DOHH2 (cell line): ENCODE results near the gene FCGBP.

Source experiments
- H3F3A ChIP-seq: fragments of 200-600 bp; sonication (generic), shearing (Covaris generic); 2 replicates; pipeline ENCODE4 v1.6.0; 2016; ENCODE audit warnings: antibody characterized with exemption, mild to moderate bottlenecking; ENCODE audit not compliant: control insufficient read depth, insufficient read depth
- H3K27ac ChIP-seq: fragments of 200-600 bp; sonication (generic); 2 replicates; pipeline ENCODE4 v1.5.1; 2014; ENCODE audit warnings: low read depth, mild to moderate bottlenecking, low read length, moderate library complexity
- H3K27me3 ChIP-seq: fragments of 200-600 bp; sonication (generic); 2 replicates; pipeline ENCODE4 v1.6.1; 2014; ENCODE audit warnings: mild to moderate bottlenecking, low read length, mixed read lengths; ENCODE audit not compliant: control insufficient read depth
- H3K36me3 ChIP-seq: fragments of 200-600 bp; sonication (generic); 2 replicates; pipeline ENCODE4 v1.6.1; 2014; ENCODE audit warnings: mild to moderate bottlenecking, low read length, moderate library complexity, mixed read lengths; ENCODE audit not compliant: control insufficient read depth
- H3K4me1 ChIP-seq: fragments of 200-600 bp; sonication (generic); 2 replicates; pipeline ENCODE4 v1.6.1; 2014; ENCODE audit warnings: mild to moderate bottlenecking, low read length, mixed read lengths; ENCODE audit not compliant: control insufficient read depth
- H3K4me2 ChIP-seq: fragments of 200-600 bp; sonication (generic); 2 replicates; pipeline ENCODE4 v1.6.0; 2014; ENCODE audit warnings: mild to moderate bottlenecking, low read length, moderate library complexity
- H3K4me3 ChIP-seq: fragments of 200-600 bp; sonication (generic); 2 replicates; pipeline ENCODE4 v1.5.1; 2014; ENCODE audit warnings: mild to moderate bottlenecking, low read length, mixed read lengths
- H3K79me2 ChIP-seq: fragments of 200-600 bp; sonication (generic); 2 replicates; pipeline ENCODE4 v1.6.1; 2014; ENCODE audit warnings: mild to moderate bottlenecking, low read length, mixed read lengths; ENCODE audit not compliant: control insufficient read depth
- H3K9me2 ChIP-seq: fragments of 200-600 bp; sonication (generic); replicated peaks from 2 replicates; pipeline ENCODE4 v1.6.1; 2014; ENCODE audit warnings: mild to moderate bottlenecking, low read length, mixed read lengths; ENCODE audit not compliant: control insufficient read depth
- H3K9me3 ChIP-seq: fragments of 200-600 bp; sonication (generic); 2 replicates; pipeline ENCODE4 v1.6.1; 2014; ENCODE audit warnings: antibody characterized with exemption, low read length, mixed read lengths; ENCODE audit not compliant: control insufficient read depth, insufficient read depth
- H4K20me1 ChIP-seq: fragments of 200-600 bp; sonication (generic); 2 replicates; pipeline ENCODE4 v1.6.0; 2014; ENCODE audit warnings: low read depth, mild to moderate bottlenecking, antibody characterized with exemption, low read length, moderate library complexity; ENCODE audit not compliant: control insufficient read depth, insufficient read depth
- CTCF ChIP-seq: fragments of 200-600 bp; sonication (generic); IDR thresholded peaks from one replicate; pipeline ENCODE4 v1.5.1; 2014; ENCODE audit warnings: antibody characterized with exemption, mild to moderate bottlenecking, low read depth, low read length; ENCODE audit not compliant: poor library complexity, severe bottlenecking
- EZH2phosphoT487 ChIP-seq: fragments of 200-600 bp; sonication (generic); IDR thresholded peaks from 2 replicates; pipeline ENCODE4 v1.6.1; 2017; ENCODE audit warnings: borderline replicate concordance, mild to moderate bottlenecking, antibody characterized with exemption, low read length, moderate library complexity, mixed read lengths

Gene FCGBP

GRCh38 chr19:39939556-39939955 lies 5.1 kb upstream of the FCGBP start:
- H3K79me2 ChIP-seq, result no peaks in the 10 kb centered on the region
- H3K9me2 ChIP-seq, result no peaks in the 10 kb centered on the region
- TF ChIP-seq CTCF (no peak), EZH2phosphoT487 (no peak)
- peaks cover 6% of the 10 kb centered on the region for H3K9me3 ChIP-seq
- H3F3A ChIP-seq, result peaks cover 20% of the 10 kb centered on the region
- H4K20me1 ChIP-seq, result no peaks in the 10 kb centered on the region
- H3K27me3 ChIP-seq, result no peaks in the 10 kb centered on the region
- H3K4me2 ChIP-seq, result no peak overlapping the region
- H3K36me3 ChIP-seq, result peaks cover 12% of the 10 kb centered on the region
- peaks cover 92% of the 10 kb centered on the region for H3K4me1 ChIP-seq
- H3K27ac ChIP-seq, result no peak overlapping the region
- no peak overlapping the region for H3K4me3 ChIP-seq

DNA sequence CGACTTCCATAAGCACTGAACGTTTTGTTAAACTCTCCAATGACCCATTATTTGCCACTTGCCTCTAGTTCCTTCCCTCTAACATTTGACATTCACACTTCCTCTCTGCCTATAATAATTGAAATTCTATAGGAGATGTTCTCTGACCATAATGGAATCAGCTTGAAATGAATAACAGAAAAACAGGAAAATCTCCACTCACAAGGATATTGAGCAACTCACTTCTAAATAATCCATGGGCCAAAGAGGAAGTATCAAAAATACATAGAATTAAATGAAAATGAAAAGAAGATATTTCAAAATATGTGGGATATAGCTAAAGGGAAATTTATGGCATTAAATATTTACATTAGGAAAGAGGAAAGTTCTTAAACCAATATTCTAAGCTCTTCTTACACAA lies 3.4 kb upstream of the FCGBP start:
- H3K27ac ChIP-seq, result no peak overlapping the region
- H3K4me1 ChIP-seq, result peaks cover 75% of the 10 kb centered on the region
- H3K9me3 ChIP-seq, result peaks cover 6% of the 10 kb centered on the region
- no peaks in the 10 kb centered on the region for H3K27me3 ChIP-seq
- H3K36me3 ChIP-seq, result peaks cover 12% of the 10 kb centered on the region
- TF ChIP-seq EZH2phosphoT487, result no peak
- TF ChIP-seq CTCF, result no peak
- H3K9me2 ChIP-seq, result no peaks in the 10 kb centered on the region
- no peaks in the 10 kb centered on the region for H4K20me1 ChIP-seq
- no peak overlapping the region for H3K4me3 ChIP-seq
- H3K4me2 ChIP-seq, result no peak overlapping the region
- H3K79me2 ChIP-seq, result no peaks in the 10 kb centered on the region
- H3F3A ChIP-seq, result peaks cover 18% of the 10 kb centered on the region

DNA sequence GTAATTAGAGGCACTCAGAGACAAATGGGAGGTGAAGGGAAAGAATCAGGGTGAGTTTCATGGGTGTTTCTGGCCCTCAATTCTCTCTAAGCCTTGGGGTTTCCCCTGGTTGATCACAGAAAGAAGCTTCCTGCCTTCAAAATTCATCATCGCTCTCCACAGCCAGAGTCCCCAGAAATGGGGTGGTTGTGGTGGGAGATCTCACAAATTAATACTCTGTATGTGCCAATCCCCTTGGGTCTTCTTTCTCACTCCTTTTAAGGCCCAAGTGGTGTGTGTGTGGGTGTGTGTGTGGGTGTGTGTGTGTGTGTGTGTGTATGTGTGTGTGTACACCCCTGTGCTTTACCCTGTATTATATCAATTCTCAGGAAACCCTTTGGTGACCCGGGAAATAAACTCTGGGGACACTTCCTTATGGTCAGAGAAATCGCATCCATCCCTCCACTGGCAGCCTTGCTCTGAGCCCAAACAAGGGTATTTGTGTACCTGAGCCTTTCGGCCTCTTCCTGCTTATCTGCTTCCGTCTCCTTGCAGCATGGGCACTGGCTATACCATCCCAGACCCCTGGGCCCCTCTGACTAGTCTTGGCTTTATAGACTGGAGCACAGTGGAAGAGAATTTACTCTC lies 2.8 kb upstream of the FCGBP start:
- Histone ChIP-seq H3F3A (peaks cover 13% of the 10 kb centered on the region), H3K9me2 (no peaks in the 10 kb centered on the region), H3K4me2 (no peak overlapping the region), H3K27me3 (no peaks in the 10 kb centered on the region), H4K20me1 (no peaks in the 10 kb centered on the region), H3K4me3 (no peak overlapping the region), H3K4me1 (peaks cover 69% of the 10 kb centered on the region), H3K9me3 (peaks cover 6% of the 10 kb centered on the region), H3K36me3 (peaks cover 12% of the 10 kb centered on the region), H3K27ac (no peak overlapping the region), H3K79me2 (no peaks in the 10 kb centered on the region)
- TF ChIP-seq EZH2phosphoT487, result no peak
- TF ChIP-seq CTCF, result no peak
